Neural cell (in vitro differentiated cells): Measurements from ENCODE around the gene CARMIL1.

ENCODE experiments used
- CTCF ChIP-seq: fragments of 450-650 bp; IDR thresholded peaks from 2 replicates; pipeline ENCODE4 v1.5.1; 2014; ENCODE audit warnings: antibody characterized with exemption, mild to moderate bottlenecking, moderate library complexity; ENCODE audit not compliant: poor library complexity, severe bottlenecking
- EP300 ChIP-seq: fragments of 450-650 bp; conservative IDR thresholded peaks from 2 replicates; pipeline ENCODE4 v1.6.1; 2014; ENCODE audit warnings: antibody characterized with exemption, mild to moderate bottlenecking, moderate library complexity; ENCODE audit not compliant: poor library complexity, severe bottlenecking
- EZH2 ChIP-seq: fragments of 200-600, 300-800 bp; shearing (Covaris generic), sonication (generic); IDR thresholded peaks from 2 replicates; pipeline ENCODE4 v1.6.1; 2014; ENCODE audit warnings: antibody characterized with exemption, low read length, borderline replicate concordance, mild to moderate bottlenecking; ENCODE audit not compliant: insufficient read depth, poor library complexity, severe bottlenecking
- MXI1 ChIP-seq: fragments of 450-650 bp; conservative IDR thresholded peaks from 2 replicates; pipeline ENCODE4 v1.6.1; 2014; ENCODE audit warnings: antibody characterized with exemption, mild to moderate bottlenecking; ENCODE audit not compliant: poor library complexity, severe bottlenecking
- POLR2AphosphoS5 ChIP-seq: IDR thresholded peaks from 2 replicates; pipeline ENCODE4 v1.6.1; 2012
- RAD21 ChIP-seq: fragments of 450-650 bp; conservative IDR thresholded peaks from 2 replicates; pipeline ENCODE4 v1.6.1; 2014; ENCODE audit warnings: antibody characterized with exemption, mild to moderate bottlenecking, moderate library complexity
- REST ChIP-seq: IDR thresholded peaks from 2 replicates; pipeline ENCODE4 v1.6.1; 2012; ENCODE audit warnings: borderline replicate concordance
- SMC3 ChIP-seq: fragments of 450-650 bp; conservative IDR thresholded peaks from 2 replicates; pipeline ENCODE4 v1.6.1; 2014; ENCODE audit warnings: antibody characterized with exemption, mild to moderate bottlenecking, moderate library complexity; ENCODE audit not compliant: poor library complexity
- TAF1 ChIP-seq: IDR thresholded peaks from 2 replicates; pipeline ENCODE4 v1.6.1; 2012; ENCODE audit warnings: low read depth

GRCh38 chr6:25628471-25629197, 349.5 kb downstream of the CARMIL1 start:
- no peak for TF ChIP-seq CTCF
- TF ChIP-seq RAD21, result no peak
- no peak for TF ChIP-seq TAF1
- TF ChIP-seq EZH2, result no peak
- TF ChIP-seq REST, result no peak
- no peak for TF ChIP-seq EP300
- TF ChIP-seq SMC3, result no peak
- TF ChIP-seq MXI1, result no peak
- no peak for TF ChIP-seq POLR2AphosphoS5
